Glomerular visceral epithelial cell (primary cell): ENCODE data around the gene PLXNB2.
A peak's percentile ranks its signal among the peaks of the same experiment; 100 is the strongest.
"Not testable (repeated sequence)": the region's sequence is repeated elsewhere in the genome, so short reads cannot be mapped to it uniquely, and the experiment has no call there.

Experiments
- DNase-seq: peaks from one replicate; pipeline ENCODE4 v3.0.0-alpha.2; 2016; ENCODE audit errors: extremely low spot score

The PLXNB2 gene

GRCh38 chr22:50326956-50327710, 19.7 kb upstream of the PLXNB2 start, which contains the start of gene DENND6B:
Gene DENND6B, minus strand, starts transcription at chr22:50327012. Its CDS starts 24 bp downstream, at chr22:50326988.
- DNase-seq = peak; percentile 82

GRCh38 chr22:50326225-50326955, 18.9 kb upstream of the PLXNB2 start:
- DNase-seq = no peak

GRCh38 chr22:50325444-50326224, 18.2 kb upstream of the PLXNB2 start:
- no peak for DNase-seq

GRCh38 chr22:50323900-50324299, 16.5 kb upstream of the PLXNB2 start:
- DNase-seq = no peak

- DNase-seq = not testable (repeated sequence)
These were observed 15.1 kb upstream of the PLXNB2 start for GRCh38 chr22:50322382-50323104.

GRCh38 chr22:50320671-50321325, 13.4 kb upstream of the PLXNB2 start:
- DNase-seq = no peak

- DNase-seq = no peak
These were observed 12.7 kb upstream of the PLXNB2 start for GRCh38 chr22:50320116-50320515.

GRCh38 chr22:50319503-50319951, 12.1 kb upstream of the PLXNB2 start:
- no peak for DNase-seq

- DNase-seq = no peak
These were observed 11.4 kb upstream of the PLXNB2 start for GRCh38 chr22:50318698-50319411.

GRCh38 chr22:50318356-50318697, 10.9 kb upstream of the PLXNB2 start:
- DNase-seq = no peak

- DNase-seq = no peak
These were observed 10.2 kb upstream of the PLXNB2 start for GRCh38 chr22:50317674-50318073.

GRCh38 chr22:50317178-50317577, 9.7 kb upstream of the PLXNB2 start:
- DNase-seq = no peak

- DNase-seq = no peak
These were observed 8.9 kb upstream of the PLXNB2 start for GRCh38 chr22:50316114-50317065.

- no peak for DNase-seq
These were observed 8.1 kb upstream of the PLXNB2 start for GRCh38 chr22:50315289-50316113.

- DNase-seq = peak; percentile 43
These were observed 7.2 kb upstream of the PLXNB2 start for GRCh38 chr22:50314455-50315288.

- DNase-seq = no peak
These were observed 6.6 kb upstream of the PLXNB2 start for GRCh38 chr22:50314081-50314454.

GRCh38 chr22:50313600-50313999, 6.2 kb upstream of the PLXNB2 start:
- DNase-seq = no peak

GRCh38 chr22:50313021-50313420, 5.6 kb upstream of the PLXNB2 start:
- DNase-seq = no peak
